GM23338 (cell line): Measurements from ENCODE around the gene CCS. TPM values are rescaled to one million over a fixed set of nuclear protein-coding genes. Genes with fewer than 3 reads are reported as not detected.

ENCODE experiments used
- CREB1 ChIP-seq: fragments of 250-450 bp; sonication (Bioruptor Pico); IDR thresholded peaks from 2 replicates; pipeline ENCODE4 v1.5.0; 2020; ENCODE audit warnings: low read depth, mild to moderate bottlenecking, moderate library complexity
- EZH2 ChIP-seq: fragments of 200-600 bp; sonication (generic); IDR thresholded peaks from one replicate; pipeline ENCODE4 v1.8.0; 2017; ENCODE audit warnings: antibody characterized with exemption, mild to moderate bottlenecking, low read depth; ENCODE audit not compliant: unreplicated experiment
- NANOG ChIP-seq: IDR thresholded peaks from 2 replicates; pipeline ENCODE4 v1.6.1; 2016; ENCODE audit warnings: antibody characterized with exemption, borderline replicate concordance
- POLR2AphosphoS5 ChIP-seq: IDR thresholded peaks from 2 replicates; pipeline ENCODE4 v1.6.1; 2016; ENCODE audit warnings: antibody characterized with exemption, low read depth
- STAT1 ChIP-seq: IDR thresholded peaks from one replicate; pipeline ENCODE4 v1.6.1; 2016; ENCODE audit warnings: antibody characterized with exemption; ENCODE audit not compliant: unreplicated experiment
- ZNF114 ChIP-seq: fragments of 250-450 bp; sonication (Bioruptor Pico); IDR thresholded peaks from 2 replicates; pipeline ENCODE4 v1.5.0; 2020; ENCODE audit warnings: mild to moderate bottlenecking, moderate library complexity
- ZNF462 ChIP-seq: fragments of 250-450 bp; sonication (Bioruptor Pico); IDR thresholded peaks from 2 replicates; pipeline ENCODE4 v1.5.0; 2020; ENCODE audit warnings: mild to moderate bottlenecking, moderate library complexity
- polyA plus RNA-seq: library from polyadenylated mRNA; unstranded; fragments of >200 nt; fragmentation: Nextera tagmentation; extraction: Ambion mirVana; gene quantifications from 2 replicates; pipeline ENCODE4 v1.2.1, GENCODE V29; 2016
- total RNA-seq: library from RNA; depleted of rRNA; stranded (reverse); fragments of >200 nt; shearing (Covaris generic); gene quantifications from 2 replicates; pipeline ENCODE4 v1.2.3, GENCODE V29; 2014
- TF ChIP-seq, protein P1 (sequence below): IDR thresholded peaks from 2 replicates; pipeline ENCODE4 v1.6.1; 2016; ENCODE audit warnings: antibody characterized with exemption
- TF ChIP-seq, protein P2 (sequence below), 2 experiments: fragments of 200-600 bp in 1 of 2; sonication (generic) in 1 of 2; conservative IDR thresholded peaks; 2 replicates each; pipeline versions ENCODE4 v1.5.1 to v1.6.1; 2016 to 2017; ENCODE audit warnings: antibody characterized with exemption in 2 of 2, low read depth in 2 of 2, mild to moderate bottlenecking in 2 of 2, moderate library complexity in 1 of 2

Gene CCS
- total and polyA plus RNA-seq, 2 experiments from 2014 or later = 36.1 to 60.7 TPM

- TF ChIP-seq ZNF462 (CRISPR knock-in tag) = no peak
- no peak for TF ChIP-seq STAT1
- no peak for TF ChIP-seq POLR2AphosphoS5
- TF ChIP-seq, protein P1, sequence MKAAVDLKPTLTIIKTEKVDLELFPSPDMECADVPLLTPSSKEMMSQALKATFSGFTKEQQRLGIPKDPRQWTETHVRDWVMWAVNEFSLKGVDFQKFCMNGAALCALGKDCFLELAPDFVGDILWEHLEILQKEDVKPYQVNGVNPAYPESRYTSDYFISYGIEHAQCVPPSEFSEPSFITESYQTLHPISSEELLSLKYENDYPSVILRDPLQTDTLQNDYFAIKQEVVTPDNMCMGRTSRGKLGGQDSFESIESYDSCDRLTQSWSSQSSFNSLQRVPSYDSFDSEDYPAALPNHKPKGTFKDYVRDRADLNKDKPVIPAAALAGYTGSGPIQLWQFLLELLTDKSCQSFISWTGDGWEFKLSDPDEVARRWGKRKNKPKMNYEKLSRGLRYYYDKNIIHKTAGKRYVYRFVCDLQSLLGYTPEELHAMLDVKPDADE = no peak
- TF ChIP-seq, protein P2, sequence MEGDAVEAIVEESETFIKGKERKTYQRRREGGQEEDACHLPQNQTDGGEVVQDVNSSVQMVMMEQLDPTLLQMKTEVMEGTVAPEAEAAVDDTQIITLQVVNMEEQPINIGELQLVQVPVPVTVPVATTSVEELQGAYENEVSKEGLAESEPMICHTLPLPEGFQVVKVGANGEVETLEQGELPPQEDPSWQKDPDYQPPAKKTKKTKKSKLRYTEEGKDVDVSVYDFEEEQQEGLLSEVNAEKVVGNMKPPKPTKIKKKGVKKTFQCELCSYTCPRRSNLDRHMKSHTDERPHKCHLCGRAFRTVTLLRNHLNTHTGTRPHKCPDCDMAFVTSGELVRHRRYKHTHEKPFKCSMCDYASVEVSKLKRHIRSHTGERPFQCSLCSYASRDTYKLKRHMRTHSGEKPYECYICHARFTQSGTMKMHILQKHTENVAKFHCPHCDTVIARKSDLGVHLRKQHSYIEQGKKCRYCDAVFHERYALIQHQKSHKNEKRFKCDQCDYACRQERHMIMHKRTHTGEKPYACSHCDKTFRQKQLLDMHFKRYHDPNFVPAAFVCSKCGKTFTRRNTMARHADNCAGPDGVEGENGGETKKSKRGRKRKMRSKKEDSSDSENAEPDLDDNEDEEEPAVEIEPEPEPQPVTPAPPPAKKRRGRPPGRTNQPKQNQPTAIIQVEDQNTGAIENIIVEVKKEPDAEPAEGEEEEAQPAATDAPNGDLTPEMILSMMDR (conservative IDR thresholded peaks at IDR 0.05; ENCODE audit: low read depth in 2 of 2) = no peak
- no peak for TF ChIP-seq NANOG
- TF ChIP-seq ZNF114 (CRISPR knock-in tag) = no peak
- no peak for TF ChIP-seq CREB1
- TF ChIP-seq EZH2 = no peak
These were observed 23.9 kb upstream of the CCS start (continued) for GRCh38 chr11:66569076-66569475.
